HepG2 (cell line): ENCODE results near the gene MFAP1. TPM values are rescaled to one million over a fixed set of nuclear protein-coding genes. Genes with fewer than 3 reads are reported as not detected.

ENCODE experiments used
- PLRG1 ChIP-seq: fragments of 450-650 bp; conservative IDR thresholded peaks from 2 replicates; pipeline ENCODE4 v1.6.1; 2016
- RAD51 ChIP-seq: fragments of 450-650 bp; IDR thresholded peaks from 2 replicates; pipeline ENCODE4 v1.6.1; 2016; ENCODE audit warnings: borderline replicate concordance
- SMARCC2 ChIP-seq: fragments of 450-650 bp; IDR thresholded peaks from 2 replicates; pipeline ENCODE4 v1.6.1; 2017; ENCODE audit warnings: antibody characterized with exemption, mild to moderate bottlenecking
- SPEN ChIP-seq: sonication (generic); formaldehyde crosslinking; IDR thresholded peaks from 2 replicates; pipeline ENCODE4 v1.5.1; 2020; ENCODE audit warnings: low read depth, mild to moderate bottlenecking, missing genetic modification reagents
- polyA plus RNA-seq, 8 experiments: library from polyadenylated mRNA; depleted of rRNA in 3 of 8; stranded (reverse) in 7 of 8; unstranded in 1 of 8; fragments of >200 nt; fragmentation: Illumina TruSeq in 4 of 8; extraction: Trizol in 4 of 8; gene quantifications; 2 replicates each; pipeline versions ENCODE4 v1.2.1 to v1.2.3, GENCODE V29; 2011 to 2016; ENCODE audit warnings: low read depth in 4 of 8, missing spikeins in 1 of 8, mixed read lengths in 1 of 8; ENCODE audit not compliant: insufficient read depth in 1 of 8
- total RNA-seq, 5 experiments: library from RNA; depleted of rRNA; stranded (reverse); fragments of >200 nt; fragmentation: Illumina TruSeq; extraction: Trizol; gene quantifications; 2 replicates each; pipeline ENCODE4 v1.2.3, GENCODE V29; 2016; ENCODE audit warnings: low read depth in 1 of 5
- TF ChIP-seq, protein P1 (sequence below): sonication (generic); formaldehyde crosslinking; IDR thresholded peaks from 2 replicates; pipeline ENCODE4 v1.4.0; 2020; ENCODE audit warnings: mild to moderate bottlenecking, missing genetic modification reagents
- TF ChIP-seq, protein P2 (sequence below), 2 experiments: sonication (generic) in 1 of 2; formaldehyde crosslinking in 1 of 2; IDR thresholded peaks; 2 replicates each; pipeline versions ENCODE4 v1.4.0 to v1.6.1; 2016 to 2020; ENCODE audit warnings: borderline replicate concordance in 1 of 2, low read depth in 1 of 2, mild to moderate bottlenecking in 1 of 2, missing genetic modification reagents in 1 of 2
- TF ChIP-seq, protein P3 (sequence below), 2 experiments: sonication (generic) in 1 of 2; formaldehyde crosslinking in 1 of 2; IDR thresholded peaks; 2 replicates each; pipeline versions ENCODE4 v1.5.1 to v1.6.1; 2011 to 2020; ENCODE audit warnings: borderline replicate concordance in 1 of 2, low read depth in 1 of 2, low read length in 1 of 2, mild to moderate bottlenecking in 1 of 2, missing genetic modification reagents in 1 of 2, moderate library complexity in 1 of 2
- TF ChIP-seq, protein P4 (sequence below): sonication (generic); formaldehyde crosslinking; IDR thresholded peaks from 2 replicates; pipeline ENCODE4 v1.5.0; 2020; ENCODE audit warnings: missing genetic modification reagents
- TF ChIP-seq, protein P5 (sequence below): sonication (generic); formaldehyde crosslinking; IDR thresholded peaks from 2 replicates; pipeline ENCODE4 v1.4.0; 2020; ENCODE audit warnings: missing genetic modification reagents, mild to moderate bottlenecking, borderline replicate concordance

Gene MFAP1
- total and polyA plus RNA-seq, 2 of the 13 experiments (the other 11 are each of a cell fraction or from before 2014, with no cell fraction given), result 11.8 to 39.5 TPM

DNA sequence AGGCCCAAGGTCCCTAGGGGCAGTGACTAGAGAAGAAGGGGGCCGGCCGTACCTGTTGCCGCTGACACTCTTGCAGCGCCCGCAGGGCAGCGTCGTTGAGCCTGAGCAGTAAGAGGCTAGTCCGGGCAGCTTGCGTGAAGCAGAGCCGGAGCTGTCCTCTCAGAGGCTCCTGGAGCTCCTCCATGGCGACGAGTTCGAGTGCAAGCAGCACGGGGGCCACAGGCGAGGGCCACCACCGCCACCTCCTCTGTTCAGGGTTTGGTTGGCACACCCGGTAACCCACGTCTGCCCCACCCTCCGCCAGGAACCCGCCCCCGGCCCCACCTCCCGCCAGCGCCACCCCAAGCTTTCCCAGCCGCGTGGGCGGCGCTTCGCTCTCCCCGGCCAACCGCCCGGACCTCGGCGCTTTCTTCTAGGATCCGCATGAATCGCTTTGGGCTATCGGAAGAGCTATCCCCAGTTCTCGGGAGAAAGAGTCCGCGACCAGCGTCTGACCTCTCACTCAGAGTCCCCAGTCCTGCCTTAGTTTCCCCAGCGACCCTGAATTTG lies 47.7 kb downstream of the MFAP1 start, which contains the start of gene ELL3 (continued):
- TF ChIP-seq, protein P1, sequence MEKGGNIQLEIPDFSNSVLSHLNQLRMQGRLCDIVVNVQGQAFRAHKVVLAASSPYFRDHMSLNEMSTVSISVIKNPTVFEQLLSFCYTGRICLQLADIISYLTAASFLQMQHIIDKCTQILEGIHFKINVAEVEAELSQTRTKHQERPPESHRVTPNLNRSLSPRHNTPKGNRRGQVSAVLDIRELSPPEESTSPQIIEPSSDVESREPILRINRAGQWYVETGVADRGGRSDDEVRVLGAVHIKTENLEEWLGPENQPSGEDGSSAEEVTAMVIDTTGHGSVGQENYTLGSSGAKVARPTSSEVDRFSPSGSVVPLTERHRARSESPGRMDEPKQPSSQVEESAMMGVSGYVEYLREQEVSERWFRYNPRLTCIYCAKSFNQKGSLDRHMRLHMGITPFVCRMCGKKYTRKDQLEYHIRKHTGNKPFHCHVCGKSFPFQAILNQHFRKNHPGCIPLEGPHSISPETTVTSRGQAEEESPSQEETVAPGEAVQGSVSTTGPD (CRISPR knock-in tag), result no peak; the same call in 1 of the 2 replicates
- TF ChIP-seq, protein P2, sequence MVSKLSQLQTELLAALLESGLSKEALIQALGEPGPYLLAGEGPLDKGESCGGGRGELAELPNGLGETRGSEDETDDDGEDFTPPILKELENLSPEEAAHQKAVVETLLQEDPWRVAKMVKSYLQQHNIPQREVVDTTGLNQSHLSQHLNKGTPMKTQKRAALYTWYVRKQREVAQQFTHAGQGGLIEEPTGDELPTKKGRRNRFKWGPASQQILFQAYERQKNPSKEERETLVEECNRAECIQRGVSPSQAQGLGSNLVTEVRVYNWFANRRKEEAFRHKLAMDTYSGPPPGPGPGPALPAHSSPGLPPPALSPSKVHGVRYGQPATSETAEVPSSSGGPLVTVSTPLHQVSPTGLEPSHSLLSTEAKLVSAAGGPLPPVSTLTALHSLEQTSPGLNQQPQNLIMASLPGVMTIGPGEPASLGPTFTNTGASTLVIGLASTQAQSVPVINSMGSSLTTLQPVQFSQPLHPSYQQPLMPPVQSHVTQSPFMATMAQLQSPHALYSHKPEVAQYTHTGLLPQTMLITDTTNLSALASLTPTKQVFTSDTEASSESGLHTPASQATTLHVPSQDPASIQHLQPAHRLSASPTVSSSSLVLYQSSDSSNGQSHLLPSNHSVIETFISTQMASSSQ (IDR thresholded peaks at IDR 0.05; ENCODE audit: low read depth), result no peak
- TF ChIP-seq, protein P2 (CRISPR knock-in tag; IDR thresholded peaks at IDR 0.05; ENCODE audit: borderline replicate concordance), result no peak
- TF ChIP-seq, protein P3, sequence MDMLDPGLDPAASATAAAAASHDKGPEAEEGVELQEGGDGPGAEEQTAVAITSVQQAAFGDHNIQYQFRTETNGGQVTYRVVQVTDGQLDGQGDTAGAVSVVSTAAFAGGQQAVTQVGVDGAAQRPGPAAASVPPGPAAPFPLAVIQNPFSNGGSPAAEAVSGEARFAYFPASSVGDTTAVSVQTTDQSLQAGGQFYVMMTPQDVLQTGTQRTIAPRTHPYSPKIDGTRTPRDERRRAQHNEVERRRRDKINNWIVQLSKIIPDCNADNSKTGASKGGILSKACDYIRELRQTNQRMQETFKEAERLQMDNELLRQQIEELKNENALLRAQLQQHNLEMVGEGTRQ (IDR thresholded peaks at IDR 0.05; ENCODE audit: low read depth, low read length), result no peak
- TF ChIP-seq, protein P3 (CRISPR knock-in tag; IDR thresholded peaks at IDR 0.05; ENCODE audit: borderline replicate concordance), result no peak
- TF ChIP-seq RAD51 (no peak), PLRG1 (no peak), SPEN (CRISPR knock-in tag) (no peak), SMARCC2 (no peak)
- TF ChIP-seq, protein P4, sequence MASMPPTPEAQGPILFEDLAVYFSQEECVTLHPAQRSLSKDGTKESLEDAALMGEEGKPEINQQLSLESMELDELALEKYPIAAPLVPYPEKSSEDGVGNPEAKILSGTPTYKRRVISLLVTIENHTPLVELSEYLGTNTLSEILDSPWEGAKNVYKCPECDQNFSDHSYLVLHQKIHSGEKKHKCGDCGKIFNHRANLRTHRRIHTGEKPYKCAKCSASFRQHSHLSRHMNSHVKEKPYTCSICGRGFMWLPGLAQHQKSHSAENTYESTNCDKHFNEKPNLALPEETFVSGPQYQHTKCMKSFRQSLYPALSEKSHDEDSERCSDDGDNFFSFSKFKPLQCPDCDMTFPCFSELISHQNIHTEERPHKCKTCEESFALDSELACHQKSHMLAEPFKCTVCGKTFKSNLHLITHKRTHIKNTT (CRISPR knock-in tag), result no peak
- TF ChIP-seq, protein P5, sequence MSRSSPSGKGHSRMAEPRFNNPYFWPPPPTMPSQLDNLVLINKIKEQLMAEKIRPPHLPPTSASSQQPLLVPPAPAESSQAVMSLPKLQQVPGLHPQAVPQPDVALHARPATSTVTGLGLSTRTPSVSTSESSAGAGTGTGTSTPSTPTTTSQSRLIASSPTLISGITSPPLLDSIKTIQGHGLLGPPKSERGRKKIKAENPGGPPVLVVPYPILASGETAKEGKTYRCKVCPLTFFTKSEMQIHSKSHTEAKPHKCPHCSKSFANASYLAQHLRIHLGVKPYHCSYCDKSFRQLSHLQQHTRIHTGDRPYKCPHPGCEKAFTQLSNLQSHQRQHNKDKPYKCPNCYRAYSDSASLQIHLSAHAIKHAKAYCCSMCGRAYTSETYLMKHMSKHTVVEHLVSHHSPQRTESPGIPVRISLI (CRISPR knock-in tag), result no peak
